Ovary (tissue), 3 donors: ENCODE data around the gene KCNIP4.

Experiments
- CTCF ChIP-seq, 3 donors: fragments of 450-650 bp in 2 of 3; fragments of 200-600 bp in 1 of 3; IDR thresholded peaks; one replicate each; pipeline versions ENCODE4 v1.5.1 to v1.8.0; 2016 to 2022; ENCODE audit warnings: antibody characterized with exemption in 3 of 3, mild to moderate bottlenecking in 1 of 3
- EP300 ChIP-seq: sonication (generic); formaldehyde crosslinking; IDR thresholded peaks from one replicate; pipeline ENCODE4 v1.6.1; 2017; ENCODE audit warnings: antibody characterized with exemption
- POLR2A ChIP-seq: fragments of 450-650 bp; IDR thresholded peaks from one replicate; pipeline ENCODE4 v1.6.1; 2017; ENCODE audit warnings: antibody characterized with exemption, mild to moderate bottlenecking, moderate library complexity
- donor health status: DM: no; HTN: no; CAD: no.

GRCh38 chr4:21845663-21846062 lies 102.9 kb downstream of the KCNIP4 start:
- TF ChIP-seq POLR2A (no peak), CTCF (IDR thresholded peaks at IDR 0.05) (no peak), EP300 (no peak)
